HCT116 (cell line): ENCODE data around the gene ADARB1.

Source experiments
- TCF7L2 ChIP-seq: IDR thresholded peaks from 2 replicates; pipeline ENCODE4 v1.7.0; 2011; ENCODE audit warnings: borderline replicate concordance, inconsistent platforms; ENCODE audit not compliant: insufficient read depth, insufficient read length; ENCODE audit errors: extremely low read depth
- TF ChIP-seq, protein P1 (sequence below), 3 experiments: fragments of 200-600 bp in 1 of 3; sonication (generic) in 1 of 3; IDR thresholded peaks in 2 of 3; conservative IDR thresholded peaks in 1 of 3; 2 replicates each; pipeline ENCODE4 v1.5.1; 2012 to 2017; ENCODE audit warnings: low read depth in 2 of 3, low read length in 2 of 3, antibody characterized with exemption in 1 of 3, borderline replicate concordance in 1 of 3, control low read depth in 1 of 3, mild to moderate bottlenecking in 1 of 3, mixed read lengths in 1 of 3, mixed run types in 1 of 3, moderate library complexity in 1 of 3; ENCODE audit not compliant: insufficient read depth in 1 of 3

DNA sequence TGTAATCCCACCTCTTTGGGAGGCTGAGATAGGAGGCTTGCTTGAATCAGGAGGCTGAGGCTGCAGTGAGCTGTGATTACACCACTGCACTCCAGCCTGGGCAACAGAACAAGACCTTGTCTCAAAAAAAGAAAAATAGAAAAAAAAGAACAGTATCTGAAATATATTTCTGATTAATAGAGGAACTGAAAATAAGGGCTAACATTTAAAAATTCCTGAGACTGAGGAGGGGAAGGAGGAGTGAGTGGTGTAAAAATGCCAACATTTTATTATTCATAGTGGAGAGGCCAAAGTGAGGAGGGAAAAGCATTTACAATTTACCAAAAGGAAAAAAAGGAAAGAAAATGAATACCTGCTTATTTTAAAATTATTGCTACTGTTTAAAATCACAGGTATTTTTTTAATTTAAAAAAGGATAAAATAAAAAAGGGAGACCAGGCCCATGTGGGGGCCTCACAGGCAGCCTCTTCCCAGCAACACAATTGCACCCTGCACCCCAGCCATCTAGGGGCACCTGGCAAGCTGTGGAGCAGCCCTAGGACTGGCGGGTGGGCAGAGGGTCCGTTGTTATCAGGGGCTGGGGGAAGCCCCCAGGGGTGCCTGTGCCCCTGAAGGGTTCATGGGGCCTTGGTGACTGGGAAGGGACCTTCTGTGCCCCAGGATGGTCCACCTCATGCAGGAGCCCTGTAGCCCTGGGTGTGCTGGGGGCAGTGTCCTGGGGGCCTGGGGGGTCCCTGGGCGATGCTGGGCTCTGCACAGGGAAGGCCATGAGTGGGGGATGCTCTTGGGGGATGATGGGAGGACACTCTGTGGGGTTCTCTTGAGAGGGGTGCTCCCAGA, 34.8 kb upstream of the ADARB1 start:
- TF ChIP-seq, protein P1, sequence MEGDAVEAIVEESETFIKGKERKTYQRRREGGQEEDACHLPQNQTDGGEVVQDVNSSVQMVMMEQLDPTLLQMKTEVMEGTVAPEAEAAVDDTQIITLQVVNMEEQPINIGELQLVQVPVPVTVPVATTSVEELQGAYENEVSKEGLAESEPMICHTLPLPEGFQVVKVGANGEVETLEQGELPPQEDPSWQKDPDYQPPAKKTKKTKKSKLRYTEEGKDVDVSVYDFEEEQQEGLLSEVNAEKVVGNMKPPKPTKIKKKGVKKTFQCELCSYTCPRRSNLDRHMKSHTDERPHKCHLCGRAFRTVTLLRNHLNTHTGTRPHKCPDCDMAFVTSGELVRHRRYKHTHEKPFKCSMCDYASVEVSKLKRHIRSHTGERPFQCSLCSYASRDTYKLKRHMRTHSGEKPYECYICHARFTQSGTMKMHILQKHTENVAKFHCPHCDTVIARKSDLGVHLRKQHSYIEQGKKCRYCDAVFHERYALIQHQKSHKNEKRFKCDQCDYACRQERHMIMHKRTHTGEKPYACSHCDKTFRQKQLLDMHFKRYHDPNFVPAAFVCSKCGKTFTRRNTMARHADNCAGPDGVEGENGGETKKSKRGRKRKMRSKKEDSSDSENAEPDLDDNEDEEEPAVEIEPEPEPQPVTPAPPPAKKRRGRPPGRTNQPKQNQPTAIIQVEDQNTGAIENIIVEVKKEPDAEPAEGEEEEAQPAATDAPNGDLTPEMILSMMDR (IDR thresholded peaks at IDR 0.05 in 2 of 3, conservative IDR thresholded peaks at IDR 0.05 in 1 of 3; ENCODE audit: borderline replicate concordance in 1 of 3, insufficient read depth in 1 of 3, low read depth in 2 of 3, low read length in 2 of 3), result no peak
- no peak for TF ChIP-seq TCF7L2
